Gastroesophageal sphincter (tissue), 4 donors: ENCODE results near the gene SUZ12. TPM values are rescaled to one million over a fixed set of nuclear protein-coding genes. Genes with fewer than 3 reads are reported as not detected.
"Not testable (repeated sequence)": the region's sequence is repeated elsewhere in the genome, so short reads cannot be mapped to it uniquely, and the experiment has no call there.

Experiments used
- ATAC-seq: fragments of 150-250 bp; one replicate; pipeline ENCODE4 v1.9.1; 2016; ENCODE audit warnings: mild to moderate bottlenecking, moderate library complexity
- H3K27ac ChIP-seq, 4 donors: fragments of 200-600 bp; sonication (generic) in 3 of 4; 1 replicate in 3 of 4; 2 replicates in 1 of 4; pipeline ENCODE4 v1.5.1; 2016 to 2019
- H3K27me3 ChIP-seq: fragments of 200-600 bp; sonication (generic); one replicate; pipeline ENCODE4 v1.5.1; 2019
- H3K36me3 ChIP-seq, 2 donors: fragments of 200-600 bp; sonication (generic); one replicate each; pipeline ENCODE4 v1.5.1; 2019; ENCODE audit warnings: control low read depth in 1 of 2
- H3K4me1 ChIP-seq, 3 donors: fragments of 200-600 bp; sonication (generic); 1 replicate in 2 of 3; 2 replicates in 1 of 3; pipeline ENCODE4 v1.5.1; 2016 to 2019; ENCODE audit warnings: control low read depth in 2 of 3
- H3K4me3 ChIP-seq, 2 donors: fragments of 200-600 bp; sonication (generic); one replicate each; pipeline ENCODE4 v1.5.1; 2019; ENCODE audit warnings: mild to moderate bottlenecking in 1 of 2, moderate library complexity in 1 of 2
- H3K9me3 ChIP-seq, 3 donors: fragments of 200-600 bp; sonication (generic); one replicate each; pipeline ENCODE4 v1.5.1; 2017 to 2019; ENCODE audit warnings: control low read depth in 2 of 3
- EP300 ChIP-seq: sonication (generic); formaldehyde crosslinking; IDR thresholded peaks from one replicate; pipeline ENCODE4 v1.6.1; 2017; ENCODE audit warnings: antibody characterized with exemption, mild to moderate bottlenecking
- POLR2A ChIP-seq, 2 donors: fragments of 450-650 bp; IDR thresholded peaks; one replicate each; pipeline ENCODE4 v1.6.1; 2017; ENCODE audit warnings: antibody characterized with exemption in 2 of 2, mild to moderate bottlenecking in 2 of 2, moderate library complexity in 1 of 2
- POLR2AphosphoS5 ChIP-seq: sonication (generic); formaldehyde crosslinking; IDR thresholded peaks from one replicate; pipeline ENCODE4 v1.6.1; 2017; ENCODE audit warnings: antibody characterized with exemption
- WGBS, 2 donors: methylation state at CpG; one replicate each; pipeline ENCODE4 v1.1.5; 2018; ENCODE audit warnings: low coverage in 1 of 2; 5-methylcytosine and 5-hydroxymethylcytosine counted together
- total RNA-seq, 4 donors: library from RNA; depleted of rRNA; stranded (reverse); fragments of >200 nt; gene quantifications; one replicate each; pipeline ENCODE4 v1.1.0, GENCODE V29; 2016
- TF ChIP-seq, protein P1 (sequence below), 4 experiments: fragments of 200-600 bp in 2 of 4; fragments of 450-650 bp in 2 of 4; sonication (generic) in 1 of 4; IDR thresholded peaks; one replicate each; pipeline ENCODE4 v1.5.1; 2017 to 2019; ENCODE audit warnings: antibody characterized with exemption in 4 of 4, mild to moderate bottlenecking in 2 of 4, moderate library complexity in 2 of 4

Gene SUZ12
- 10 to 100 TPM; 19.0 to 26.3 (median 22.7) TPM for total RNA-seq

DNA sequence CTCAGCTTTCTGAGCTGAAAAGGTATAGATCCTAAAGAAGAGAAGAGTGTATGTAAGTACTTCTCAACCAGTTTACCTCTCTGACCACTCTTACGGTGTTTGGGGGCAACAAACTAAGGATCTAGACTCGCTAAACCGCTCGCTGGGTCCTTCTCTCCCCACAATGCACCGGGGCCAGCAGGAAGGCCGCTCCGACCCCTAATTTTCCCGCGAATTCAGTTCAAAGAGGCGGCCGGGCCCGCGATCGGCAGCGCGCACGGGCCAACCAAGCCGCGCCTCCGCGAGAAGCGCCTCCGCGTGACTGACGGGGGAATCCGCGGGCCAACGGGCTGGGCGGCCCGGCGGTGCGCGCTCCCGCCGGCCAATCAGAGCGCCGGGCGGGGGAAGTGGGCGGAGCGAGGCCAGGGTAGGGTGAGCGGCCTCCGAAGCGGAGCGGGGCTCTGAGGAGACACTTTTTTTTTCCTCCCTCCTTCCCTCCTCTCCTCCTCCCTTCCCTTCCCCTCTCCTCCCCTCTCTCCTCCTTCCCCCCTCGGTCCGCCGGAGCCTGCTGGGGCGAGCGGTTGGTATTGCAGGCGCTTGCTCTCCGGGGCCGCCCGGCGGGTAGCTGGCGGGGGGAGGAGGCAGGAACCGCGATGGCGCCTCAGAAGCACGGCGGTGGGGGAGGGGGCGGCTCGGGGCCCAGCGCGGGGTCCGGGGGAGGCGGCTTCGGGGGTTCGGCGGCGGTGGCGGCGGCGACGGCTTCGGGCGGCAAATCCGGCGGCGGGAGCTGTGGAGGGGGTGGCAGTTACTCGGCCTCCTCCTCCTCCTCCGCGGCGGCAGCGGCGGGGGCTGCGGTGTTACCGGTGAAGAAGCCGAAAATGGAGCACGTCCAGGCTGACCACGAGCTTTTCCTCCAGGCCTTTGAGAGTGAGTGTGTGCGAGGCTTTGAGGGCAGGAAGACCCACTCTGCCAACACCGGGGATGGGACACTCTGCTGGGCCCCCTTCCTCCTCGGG is at the start of gene SUZ12:
TSS of gene SUZ12 (plus strand) at position 393 of the 995 bp plus-strand sequence. CDS start at position 633, 240 bp downstream.
- TF ChIP-seq POLR2A (IDR thresholded peaks at IDR 0.05), result peak in 1 of 2 donors; percentile 53
- TF ChIP-seq, protein P1, sequence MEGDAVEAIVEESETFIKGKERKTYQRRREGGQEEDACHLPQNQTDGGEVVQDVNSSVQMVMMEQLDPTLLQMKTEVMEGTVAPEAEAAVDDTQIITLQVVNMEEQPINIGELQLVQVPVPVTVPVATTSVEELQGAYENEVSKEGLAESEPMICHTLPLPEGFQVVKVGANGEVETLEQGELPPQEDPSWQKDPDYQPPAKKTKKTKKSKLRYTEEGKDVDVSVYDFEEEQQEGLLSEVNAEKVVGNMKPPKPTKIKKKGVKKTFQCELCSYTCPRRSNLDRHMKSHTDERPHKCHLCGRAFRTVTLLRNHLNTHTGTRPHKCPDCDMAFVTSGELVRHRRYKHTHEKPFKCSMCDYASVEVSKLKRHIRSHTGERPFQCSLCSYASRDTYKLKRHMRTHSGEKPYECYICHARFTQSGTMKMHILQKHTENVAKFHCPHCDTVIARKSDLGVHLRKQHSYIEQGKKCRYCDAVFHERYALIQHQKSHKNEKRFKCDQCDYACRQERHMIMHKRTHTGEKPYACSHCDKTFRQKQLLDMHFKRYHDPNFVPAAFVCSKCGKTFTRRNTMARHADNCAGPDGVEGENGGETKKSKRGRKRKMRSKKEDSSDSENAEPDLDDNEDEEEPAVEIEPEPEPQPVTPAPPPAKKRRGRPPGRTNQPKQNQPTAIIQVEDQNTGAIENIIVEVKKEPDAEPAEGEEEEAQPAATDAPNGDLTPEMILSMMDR (IDR thresholded peaks at IDR 0.05), result peak in 1 of 4 experiments; percentile 4
- Histone ChIP-seq H3K4me1 (peaks cover 0 to 31% (median 3%) of the 10 kb centered on the region in 3 donors), H3K27ac (peak within 1 kb of the TSS; percentile 80 to 94 (median 92)), H3K36me3 (peaks cover 0 to 13% of the 10 kb centered on the region in 2 donors), H3K4me3 (peak within 1 kb of the TSS; percentile 75 to 87)
- WGBS, 2 donors, result 0% methylated on average over 8 to 14 of the region's 93 CpGs
- not testable (repeated sequence) for H3K27me3 ChIP-seq, H3K9me3 ChIP-seq
- ATAC-seq, result peak; percentile 99

DNA sequence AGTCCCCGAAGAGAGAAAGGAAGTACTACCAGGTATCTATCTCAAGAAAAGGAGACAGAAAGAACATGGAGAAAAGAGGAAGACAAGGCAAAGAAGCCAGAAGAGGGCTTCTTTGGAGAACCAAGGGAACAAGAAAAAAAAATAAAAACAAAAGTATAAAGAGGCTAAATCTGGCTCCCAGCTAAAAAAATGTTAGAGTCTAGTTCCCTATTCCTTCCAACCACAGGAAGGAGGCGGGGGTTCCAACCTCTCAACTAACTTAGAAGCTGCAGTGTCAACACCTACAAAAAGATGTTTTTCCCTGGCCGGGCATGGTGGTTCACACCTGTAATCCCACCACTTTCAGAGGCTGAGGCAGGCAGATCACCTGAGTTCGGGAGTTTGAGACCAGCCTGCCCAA is 48.7 kb upstream of the SUZ12 start:
- no peak for TF ChIP-seq POLR2A (IDR thresholded peaks at IDR 0.05)
- no peak for TF ChIP-seq EP300
- no peak for TF ChIP-seq POLR2AphosphoS5
- TF ChIP-seq, protein P1 (IDR thresholded peaks at IDR 0.05), result no peak
- H3K9me3 ChIP-seq, result no peaks in the 10 kb centered on the region
- no peak overlapping the region for H3K4me3 ChIP-seq
- ATAC-seq, result no peak
- 72 to 100% methylated on average over 1 to 3 of the region's 4 CpGs for WGBS, 2 donors
- H3K4me1 ChIP-seq, result no peaks in the 10 kb centered on the region
- peaks cover 0 to 100% of the 10 kb centered on the region in 2 donors for H3K36me3 ChIP-seq
- no peak overlapping the region for H3K27ac ChIP-seq
- H3K27me3 ChIP-seq, result no peaks in the 10 kb centered on the region

DNA sequence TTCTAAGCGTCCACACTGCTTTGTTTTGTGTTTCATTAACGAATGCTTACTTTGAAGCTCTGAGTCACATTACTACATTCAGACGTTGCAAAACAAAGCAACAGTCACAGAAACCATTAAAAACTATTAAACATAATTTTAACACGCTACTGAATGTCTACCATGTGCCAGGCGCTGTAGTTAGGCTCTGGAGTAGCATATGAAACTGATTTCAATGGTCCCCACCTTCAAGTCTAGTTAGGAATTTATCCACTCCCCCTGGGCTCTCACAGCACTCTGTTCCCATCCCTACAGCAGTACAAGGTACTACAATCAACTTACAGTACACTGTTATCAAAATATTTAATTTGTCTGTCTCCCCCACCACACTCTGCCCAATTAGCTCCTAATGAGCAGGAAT is 35.9 kb upstream of the SUZ12 start:
- Histone ChIP-seq H3K4me3 (peak overlapping the region; percentile 62 to 98), H3K27ac (peak overlapping the region in 3 of 4 donors; percentile 76 to 80 (median 77)), H3K9me3 (no peaks in the 10 kb centered on the region), H3K4me1 (peaks cover 0 to 29% (median 9%) of the 10 kb centered on the region in 3 donors), H3K36me3 (peaks cover 0 to 37% of the 10 kb centered on the region in 2 donors), H3K27me3 (no peaks in the 10 kb centered on the region)
- 8% methylated on average over 5 of the region's 5 CpGs for WGBS, 2 donors
- TF ChIP-seq POLR2AphosphoS5 (no peak), EP300 (no peak), POLR2A (IDR thresholded peaks at IDR 0.05) (no peak)
- TF ChIP-seq, protein P1 (IDR thresholded peaks at IDR 0.05), result no peak
- ATAC-seq, result no peak

DNA sequence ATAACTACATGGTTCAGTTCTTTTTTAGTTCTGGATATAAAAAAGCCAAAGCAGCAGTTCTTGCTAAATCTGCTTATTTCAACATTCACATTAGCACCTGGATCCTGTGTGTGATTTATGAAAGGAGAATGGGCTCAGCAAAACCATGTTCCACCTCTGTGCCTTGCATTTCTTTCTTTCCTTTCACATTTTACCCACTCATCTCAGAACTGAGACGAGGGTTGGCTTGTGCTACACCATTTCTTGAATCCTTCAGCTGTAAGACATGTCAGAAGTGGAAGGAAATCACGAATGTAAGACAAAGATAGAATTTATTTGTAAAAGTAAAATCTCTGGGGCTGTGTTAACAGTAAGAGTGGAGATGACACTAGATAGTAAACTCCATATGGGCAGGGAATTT is 34.1 kb upstream of the SUZ12 start:
- TF ChIP-seq, protein P1 (IDR thresholded peaks at IDR 0.05), result no peak
- TF ChIP-seq POLR2A (IDR thresholded peaks at IDR 0.05) (no peak), POLR2AphosphoS5 (no peak), EP300 (no peak)
- no peak overlapping the region for H3K27ac ChIP-seq
- no peak overlapping the region for H3K4me3 ChIP-seq
- peaks cover 2 to 36% (median 10%) of the 10 kb centered on the region in 3 donors for H3K4me1 ChIP-seq
- H3K36me3 ChIP-seq, result peaks cover 0 to 19% of the 10 kb centered on the region in 2 donors
- WGBS, 2 donors, result 61 to 64% methylated on average over 2 of the region's 2 CpGs
- no peaks in the 10 kb centered on the region for H3K9me3 ChIP-seq
- no peak for ATAC-seq
- H3K27me3 ChIP-seq, result no peaks in the 10 kb centered on the region
